ENCODE results near the gene NIN.

GRCh38 chr14:50875359-50876070 is 44.6 kb upstream of the NIN start:
- TF ChIP-seq POLR2A (IDR thresholded peaks at IDR 0.05) (no peak), CTCF (IDR thresholded peaks at IDR 0.05 in 4 of 5, conservative IDR thresholded peaks at IDR 0.05 in 1 of 5) (no peak)
